Bronchial epithelial cell (primary cell): Measurements from ENCODE around the gene PROKR1. TPM values are rescaled to one million over a fixed set of nuclear protein-coding genes. Genes with fewer than 3 reads are reported as not detected.
"Not testable (repeated sequence)": the region's sequence is repeated elsewhere in the genome, so short reads cannot be mapped to it uniquely, and the experiment has no call there.

Experiments used
- DNase-seq: peaks from one replicate; pipeline ENCODE4 v3.0.0-alpha.2; 2010; ENCODE audit warnings: low read depth
- FAIRE-seq: peaks from 2 replicates; lab custom pipeline; 2011; peaks lifted over from hg19 to GRCh38; lab: Jason Lieb, UNC
- H3K27me3 ChIP-seq: 2 replicates; pipeline ENCODE4 v1.5.1; 2011; ENCODE audit warnings: low read length; ENCODE audit not compliant: control insufficient read depth, insufficient read depth
- H3K36me3 ChIP-seq: 2 replicates; pipeline ENCODE4 v1.5.1; 2011; ENCODE audit warnings: low read length; ENCODE audit not compliant: control insufficient read depth, insufficient read depth
- H3K4me3 ChIP-seq: 2 replicates; pipeline ENCODE4 v1.5.1; 2011; ENCODE audit warnings: mild to moderate bottlenecking, low read depth, low read length, control low read depth
- total RNA-seq: library from RNA; depleted of rRNA; stranded (reverse); fragments of >200 nt; gene quantifications from 2 replicates; pipeline ENCODE4 v1.2.1, GENCODE V29; 2014
- TF ChIP-seq, protein P1 (sequence below): IDR thresholded peaks from 2 replicates; pipeline ENCODE4 v1.5.1; 2011; ENCODE audit warnings: mild to moderate bottlenecking, moderate library complexity, low read length, control low read depth, inconsistent platforms; ENCODE audit not compliant: insufficient read depth, severe bottlenecking

Gene PROKR1
- not detected in 2 replicates for total RNA-seq

DNA sequence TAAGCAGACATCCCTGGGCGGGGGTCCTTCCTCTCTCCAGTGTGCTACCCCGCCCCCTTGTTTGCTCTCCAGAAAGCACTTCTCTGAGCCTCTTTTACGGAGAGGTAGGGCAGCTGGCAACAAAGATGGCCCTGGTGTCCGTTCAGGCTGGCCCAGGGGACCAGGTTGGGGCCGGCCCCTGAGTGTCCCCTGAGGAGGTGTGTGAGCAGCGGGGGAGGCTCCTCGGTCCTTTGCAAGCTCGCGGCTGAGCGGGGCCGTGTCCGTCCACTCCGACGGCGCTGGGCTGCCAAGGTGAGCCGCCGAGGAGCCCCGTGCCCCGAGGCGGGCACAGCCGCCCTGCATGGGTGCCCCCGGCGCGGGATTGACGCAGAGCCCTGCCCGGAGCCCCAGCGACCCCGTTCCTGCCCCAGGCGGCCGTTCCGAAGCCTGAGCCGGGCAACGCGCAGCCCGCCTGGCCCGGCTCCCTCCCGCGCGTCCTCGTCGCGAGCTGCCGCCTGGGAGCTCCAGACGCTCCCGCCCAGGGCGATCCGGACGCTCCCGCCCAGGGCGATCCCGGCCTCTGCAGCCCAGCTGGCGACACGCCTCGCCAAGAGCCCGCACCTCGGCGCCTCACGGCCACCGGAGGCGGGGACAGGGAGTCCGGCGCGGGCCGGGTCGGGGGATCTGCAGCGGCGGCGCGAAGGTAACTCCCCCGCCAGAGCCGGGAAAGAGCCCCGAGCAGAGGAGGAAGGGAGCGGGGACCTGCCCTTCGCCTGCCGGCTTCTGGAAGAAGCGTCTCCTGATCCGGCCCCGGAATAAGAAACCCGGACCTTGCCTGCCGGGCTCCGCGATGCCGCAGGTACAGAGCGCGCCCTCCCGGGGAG lies at the start of gene PROKR1:
Gene PROKR1, plus strand, starts transcription at position 569 of the 863 bp plus-strand sequence. CDS start 2,243 bp downstream, outside the sequence.
- TF ChIP-seq, protein P1, sequence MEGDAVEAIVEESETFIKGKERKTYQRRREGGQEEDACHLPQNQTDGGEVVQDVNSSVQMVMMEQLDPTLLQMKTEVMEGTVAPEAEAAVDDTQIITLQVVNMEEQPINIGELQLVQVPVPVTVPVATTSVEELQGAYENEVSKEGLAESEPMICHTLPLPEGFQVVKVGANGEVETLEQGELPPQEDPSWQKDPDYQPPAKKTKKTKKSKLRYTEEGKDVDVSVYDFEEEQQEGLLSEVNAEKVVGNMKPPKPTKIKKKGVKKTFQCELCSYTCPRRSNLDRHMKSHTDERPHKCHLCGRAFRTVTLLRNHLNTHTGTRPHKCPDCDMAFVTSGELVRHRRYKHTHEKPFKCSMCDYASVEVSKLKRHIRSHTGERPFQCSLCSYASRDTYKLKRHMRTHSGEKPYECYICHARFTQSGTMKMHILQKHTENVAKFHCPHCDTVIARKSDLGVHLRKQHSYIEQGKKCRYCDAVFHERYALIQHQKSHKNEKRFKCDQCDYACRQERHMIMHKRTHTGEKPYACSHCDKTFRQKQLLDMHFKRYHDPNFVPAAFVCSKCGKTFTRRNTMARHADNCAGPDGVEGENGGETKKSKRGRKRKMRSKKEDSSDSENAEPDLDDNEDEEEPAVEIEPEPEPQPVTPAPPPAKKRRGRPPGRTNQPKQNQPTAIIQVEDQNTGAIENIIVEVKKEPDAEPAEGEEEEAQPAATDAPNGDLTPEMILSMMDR, result no peak
- FAIRE-seq (no peak), DNase-seq (no peak)
- no peaks in the 10 kb centered on the region for H3K36me3 ChIP-seq
- peaks cover 16% of the 10 kb centered on the region for H3K27me3 ChIP-seq
- H3K4me3 ChIP-seq, result peak within 1 kb of the TSS; percentile 34

DNA sequence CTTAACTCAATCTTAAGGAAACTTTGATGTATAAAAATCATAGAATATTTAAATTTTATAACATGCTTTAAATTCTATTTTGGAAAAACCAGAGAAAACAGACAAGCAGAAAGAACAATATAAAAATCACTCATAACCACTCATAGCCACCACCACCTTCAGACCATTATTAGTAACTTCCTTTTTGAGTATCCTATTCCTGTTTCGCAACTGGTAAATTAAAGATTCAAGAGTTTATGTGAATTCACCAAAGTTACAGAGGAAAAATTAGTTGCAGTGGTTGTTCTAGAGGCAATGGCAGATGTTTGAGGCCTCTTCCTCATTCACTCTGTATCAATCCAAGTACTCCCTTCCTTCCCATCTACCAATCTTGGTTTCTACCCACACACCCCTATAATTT lies 49.3 kb upstream of the PROKR1 start:
- Histone ChIP-seq H3K27me3 (no peaks in the 10 kb centered on the region), H3K36me3 (no peaks in the 10 kb centered on the region), H3K4me3 (no peak overlapping the region)
- FAIRE-seq (no peak), DNase-seq (peak; percentile 35)
- TF ChIP-seq, protein P1, result no peak

DNA sequence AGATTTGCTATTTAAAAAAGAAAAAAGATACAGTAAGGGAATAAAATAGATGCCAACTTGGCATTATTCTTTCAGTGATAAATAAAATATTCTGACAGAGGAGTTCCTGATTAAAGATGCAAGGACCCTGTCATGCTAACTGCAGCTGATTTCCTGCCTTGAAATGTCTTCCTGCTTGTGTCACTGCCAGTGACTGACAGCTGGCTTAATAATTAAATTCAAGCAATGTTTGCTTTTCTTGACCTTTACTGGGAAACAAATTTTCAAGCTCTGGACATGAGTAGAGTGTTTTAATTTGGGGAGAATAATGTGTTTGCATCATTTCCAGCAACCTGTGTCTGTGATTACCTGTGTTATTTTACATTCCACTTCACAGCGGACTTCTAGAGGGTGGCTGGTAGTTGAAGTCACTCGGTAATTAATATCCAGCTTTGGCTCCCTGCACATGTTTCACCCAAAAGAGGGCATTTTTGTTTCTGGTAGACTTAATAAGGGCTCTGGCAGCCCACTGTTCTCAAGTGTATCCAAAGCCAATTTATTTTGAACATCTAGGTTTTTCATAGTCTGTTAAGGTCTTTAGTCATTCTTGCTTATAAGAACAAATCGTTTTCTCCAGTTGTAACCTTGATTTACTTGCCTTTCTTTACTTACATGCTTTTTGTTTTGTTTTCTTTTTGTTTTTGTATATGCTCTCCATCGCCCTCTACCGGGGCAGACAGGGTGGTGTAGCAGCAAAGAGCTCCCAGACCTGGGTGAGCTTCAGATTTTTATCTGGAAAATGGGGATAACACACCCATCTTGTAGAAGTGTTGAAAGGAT lies 48.5 kb upstream of the PROKR1 start:
- Histone ChIP-seq H3K27me3 (no peaks in the 10 kb centered on the region), H3K4me3 (no peak overlapping the region), H3K36me3 (no peaks in the 10 kb centered on the region)
- DNase-seq (peak; percentile 45), FAIRE-seq (peak; percentile 7)
- TF ChIP-seq, protein P1, result peak; percentile 68

DNA sequence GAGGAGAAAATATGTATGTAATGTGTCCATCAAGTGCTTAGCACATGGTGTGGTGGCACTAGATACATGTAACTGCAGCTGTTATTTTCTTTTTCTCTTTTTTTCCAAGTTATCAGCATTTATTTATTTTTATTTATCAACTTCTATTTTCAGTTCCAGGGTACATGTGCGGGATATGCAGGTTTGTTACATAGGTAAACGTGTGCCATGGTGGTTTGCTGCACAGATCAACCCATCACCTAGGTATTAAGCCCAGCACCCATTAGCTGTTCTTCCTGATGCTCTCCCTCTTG lies 47.9 kb upstream of the PROKR1 start:
- not testable (repeated sequence) for H3K36me3 ChIP-seq, FAIRE-seq, H3K27me3 ChIP-seq, DNase-seq, H3K4me3 ChIP-seq

DNA sequence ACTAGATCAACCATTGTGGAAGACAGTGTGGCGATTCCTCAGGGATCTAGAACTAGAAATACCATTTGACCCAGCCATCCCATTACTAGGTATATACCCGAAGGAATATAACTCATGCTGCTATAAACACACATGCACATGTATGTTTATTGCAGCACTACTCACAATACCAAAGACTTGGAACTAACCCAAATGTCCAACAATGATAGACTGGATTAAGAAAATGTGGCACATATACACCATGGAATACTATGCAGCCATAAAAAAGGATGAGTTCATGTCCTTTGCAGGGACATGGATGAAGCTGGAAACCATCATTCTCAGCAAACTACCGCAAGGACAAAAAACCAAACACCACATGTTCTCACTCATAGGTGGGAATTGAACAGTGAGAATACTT lies 42.9 kb upstream of the PROKR1 start:
- H3K4me3 ChIP-seq, FAIRE-seq, DNase-seq, H3K27me3 ChIP-seq, H3K36me3 ChIP-seq: not testable (repeated sequence)

DNA sequence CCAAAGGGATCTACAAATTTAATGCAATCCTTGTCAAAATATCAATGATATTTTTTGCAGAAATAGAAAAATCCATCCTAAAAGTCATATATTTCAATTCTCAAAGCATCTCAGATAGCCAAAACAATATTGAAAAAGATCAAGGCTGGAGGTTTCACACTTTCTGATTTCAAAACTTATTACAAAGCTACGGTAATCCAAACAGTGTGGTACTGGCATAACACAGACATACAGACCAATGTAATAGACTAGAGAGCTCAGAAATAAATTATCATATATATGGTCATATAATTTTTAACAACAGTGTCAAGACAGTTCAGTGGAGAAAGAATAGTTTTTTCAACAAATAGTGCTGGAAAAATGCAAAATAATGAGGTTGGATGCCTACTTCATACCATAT lies 40.3 kb upstream of the PROKR1 start:
- DNase-seq, result no peak
- H3K36me3 ChIP-seq, result no peaks in the 10 kb centered on the region
- no peaks in the 10 kb centered on the region for H3K27me3 ChIP-seq
- TF ChIP-seq, protein P1, result no peak
- no peak for FAIRE-seq
- H3K4me3 ChIP-seq, result no peak overlapping the region
